ENCODE data around the gene GOLT1A.

Gene GOLT1A

GRCh38 chr1:204153667-204154066 lies 60.1 kb downstream of the GOLT1A start:
- DNase-seq: no peak

GRCh38 chr1:204152310-204153044 lies 61.3 kb downstream of the GOLT1A start:
- peak; percentile 69 for DNase-seq

- peak; percentile 87 for DNase-seq
Measured at GRCh38 chr1:204151552-204152309, 62.1 kb downstream of the GOLT1A start, which contains the start of gene ETNK2. Gene ETNK2 (minus strand): TSS chr1:204152044. CDS start chr1:204151852, 192 bp downstream.

- peak; percentile 69 for DNase-seq
Measured at GRCh38 chr1:204150702-204151551, 62.9 kb downstream of the GOLT1A start.

GRCh38 chr1:204149635-204150565 lies 63.9 kb downstream of the GOLT1A start:
- DNase-seq: no peak

- peak; percentile 33 for DNase-seq
Measured at GRCh38 chr1:204149107-204149506, 64.7 kb downstream of the GOLT1A start.

Measured in DMS53 (cell line).